ENCODE data around the gene SETDB1. TPM values are rescaled to one million over a fixed set of nuclear protein-coding genes. Genes with fewer than 3 reads are reported as not detected.
A peak's percentile ranks its signal among the peaks of the same experiment; 100 is the strongest.

The SETDB1 gene
- total RNA-seq, 1 donor from 2014 or later: 47.5 TPM

DNA sequence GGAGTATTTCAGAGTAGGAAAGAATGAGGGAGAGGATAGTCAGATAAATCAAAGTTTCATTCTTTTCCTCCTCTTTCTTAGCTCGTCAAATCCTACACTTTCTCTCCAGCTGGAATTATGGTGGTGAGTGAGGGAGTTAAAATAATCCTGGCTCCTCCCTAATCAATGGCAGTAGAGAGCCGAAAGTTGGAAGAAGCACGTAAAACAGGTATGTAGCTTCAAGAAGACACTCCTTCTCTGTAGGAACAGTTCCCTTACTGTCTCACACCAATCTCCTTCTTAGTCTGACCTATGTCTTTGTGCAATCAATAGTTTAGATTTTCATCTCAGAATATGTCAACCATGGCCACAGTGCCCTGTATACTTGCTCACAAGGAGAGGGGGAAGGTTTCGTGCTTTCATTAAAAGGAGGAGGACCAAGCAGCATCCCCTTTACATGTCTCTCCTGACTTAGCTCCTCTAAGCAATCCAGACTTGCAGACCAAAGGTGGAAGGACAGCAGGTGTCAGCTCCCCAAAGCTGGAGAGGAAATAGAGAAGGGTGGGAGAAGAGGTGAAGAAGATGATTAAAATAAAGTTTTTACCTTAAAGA is 79.7 kb downstream of the SETDB1 start:
- ATAC-seq (no peak), DNase-seq (no peak)
- peak overlapping the region; percentile 91 for H3K27ac ChIP-seq
- peaks cover 76% of the 10 kb centered on the region for H3K4me1 ChIP-seq
- peak overlapping the region; percentile 78 for H3K4me3 ChIP-seq
- no peaks in the 10 kb centered on the region for H3K27me3 ChIP-seq (ENCODE audit: low read depth)
- H3K9me3 ChIP-seq: no peaks in the 10 kb centered on the region
- TF ChIP-seq, protein P1, sequence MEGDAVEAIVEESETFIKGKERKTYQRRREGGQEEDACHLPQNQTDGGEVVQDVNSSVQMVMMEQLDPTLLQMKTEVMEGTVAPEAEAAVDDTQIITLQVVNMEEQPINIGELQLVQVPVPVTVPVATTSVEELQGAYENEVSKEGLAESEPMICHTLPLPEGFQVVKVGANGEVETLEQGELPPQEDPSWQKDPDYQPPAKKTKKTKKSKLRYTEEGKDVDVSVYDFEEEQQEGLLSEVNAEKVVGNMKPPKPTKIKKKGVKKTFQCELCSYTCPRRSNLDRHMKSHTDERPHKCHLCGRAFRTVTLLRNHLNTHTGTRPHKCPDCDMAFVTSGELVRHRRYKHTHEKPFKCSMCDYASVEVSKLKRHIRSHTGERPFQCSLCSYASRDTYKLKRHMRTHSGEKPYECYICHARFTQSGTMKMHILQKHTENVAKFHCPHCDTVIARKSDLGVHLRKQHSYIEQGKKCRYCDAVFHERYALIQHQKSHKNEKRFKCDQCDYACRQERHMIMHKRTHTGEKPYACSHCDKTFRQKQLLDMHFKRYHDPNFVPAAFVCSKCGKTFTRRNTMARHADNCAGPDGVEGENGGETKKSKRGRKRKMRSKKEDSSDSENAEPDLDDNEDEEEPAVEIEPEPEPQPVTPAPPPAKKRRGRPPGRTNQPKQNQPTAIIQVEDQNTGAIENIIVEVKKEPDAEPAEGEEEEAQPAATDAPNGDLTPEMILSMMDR (IDR thresholded peaks at IDR 0.05): no peak
- intact Hi-C loops (cut with DNase I): no loop called here
- H3K36me3 ChIP-seq: peaks cover 16% of the 10 kb centered on the region

DNA sequence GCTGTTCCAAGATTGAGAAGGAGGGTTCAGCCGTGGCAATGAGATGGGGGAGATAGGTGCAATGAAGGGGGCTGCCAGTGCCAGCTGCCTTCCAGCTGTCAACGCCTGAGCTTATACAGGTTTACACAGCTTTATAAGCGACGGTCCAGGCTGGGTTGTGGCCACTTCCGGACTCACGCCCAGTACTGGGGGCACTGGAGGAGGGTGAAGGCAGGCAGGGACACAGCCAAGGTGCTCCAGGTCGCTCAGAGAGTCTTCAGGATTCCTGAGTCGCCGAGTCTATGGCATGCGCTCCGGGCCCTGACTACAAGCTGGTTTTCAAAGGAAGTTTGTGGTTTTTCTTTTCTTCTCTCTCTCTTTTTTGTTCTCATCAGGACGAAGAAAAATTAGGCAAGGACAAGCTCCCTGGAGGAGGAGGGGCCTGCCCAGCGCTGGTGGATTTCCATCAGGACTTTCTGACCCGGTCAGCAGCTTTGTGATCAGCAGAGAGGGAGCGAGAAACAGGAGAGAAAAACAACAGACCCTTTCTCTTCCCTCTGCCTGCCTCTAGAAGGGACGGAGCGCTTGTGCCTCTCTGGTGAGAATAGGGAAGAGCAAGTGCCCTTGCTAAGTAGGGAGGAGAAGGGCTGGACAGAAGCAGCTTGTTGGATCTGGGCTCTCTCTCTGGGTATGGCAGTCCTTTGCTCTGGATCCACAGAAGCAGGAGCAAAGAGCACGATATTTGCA is 80.3 kb downstream of the SETDB1 start, which contains the start of gene MINDY1:
TSS of gene MINDY1 (minus strand) at position 576 of the 726 bp plus-strand sequence. CDS start 4,285 bp downstream, outside the sequence.
- intact Hi-C loops (cut with DNase I): no loop called here
- DNase-seq (peak; percentile 73), ATAC-seq (peak; percentile 68 to 70)
- Histone ChIP-seq H3K4me3 (peak within 1 kb of the TSS; percentile 78), H3K27ac (peak within 1 kb of the TSS; percentile 91), H3K4me1 (peaks cover 79% of the 10 kb centered on the region), H3K36me3 (peaks cover 10% of the 10 kb centered on the region), H3K27me3 (ENCODE audit: low read depth) (no peaks in the 10 kb centered on the region), H3K9me3 (no peaks in the 10 kb centered on the region)
- TF ChIP-seq, protein P1 (IDR thresholded peaks at IDR 0.05): peak; percentile 55

DNA sequence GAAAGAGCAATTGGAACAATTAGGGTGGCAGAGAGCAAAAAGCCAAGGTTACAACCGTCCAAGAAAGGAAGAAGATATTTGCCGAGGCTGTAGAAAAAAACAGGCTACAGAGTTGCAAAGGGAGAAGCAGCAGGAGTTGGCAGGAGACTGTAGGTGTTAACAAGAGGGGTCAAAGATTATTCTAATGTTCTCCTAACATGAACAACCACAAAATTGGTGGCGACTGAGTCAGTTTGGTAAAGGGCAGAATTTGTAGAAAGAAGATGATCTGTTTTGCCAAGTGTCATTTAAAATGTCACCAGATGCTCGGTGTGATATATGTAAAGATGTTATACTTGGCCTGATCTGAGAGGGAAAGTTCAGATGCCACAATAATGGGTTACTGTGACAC is 81.7 kb downstream of the SETDB1 start:
- DNase-seq (no peak), ATAC-seq (no peak)
- H3K36me3 ChIP-seq: no peaks in the 10 kb centered on the region
- peak overlapping the region; percentile 91 for H3K27ac ChIP-seq
- no peaks in the 10 kb centered on the region for H3K9me3 ChIP-seq
- intact Hi-C loops (cut with DNase I): no loop called here
- no peaks in the 10 kb centered on the region for H3K27me3 ChIP-seq (ENCODE audit: low read depth)
- peak overlapping the region; percentile 78 for H3K4me3 ChIP-seq
- TF ChIP-seq, protein P1 (IDR thresholded peaks at IDR 0.05): no peak
- H3K4me1 ChIP-seq: peaks cover 80% of the 10 kb centered on the region

DNA sequence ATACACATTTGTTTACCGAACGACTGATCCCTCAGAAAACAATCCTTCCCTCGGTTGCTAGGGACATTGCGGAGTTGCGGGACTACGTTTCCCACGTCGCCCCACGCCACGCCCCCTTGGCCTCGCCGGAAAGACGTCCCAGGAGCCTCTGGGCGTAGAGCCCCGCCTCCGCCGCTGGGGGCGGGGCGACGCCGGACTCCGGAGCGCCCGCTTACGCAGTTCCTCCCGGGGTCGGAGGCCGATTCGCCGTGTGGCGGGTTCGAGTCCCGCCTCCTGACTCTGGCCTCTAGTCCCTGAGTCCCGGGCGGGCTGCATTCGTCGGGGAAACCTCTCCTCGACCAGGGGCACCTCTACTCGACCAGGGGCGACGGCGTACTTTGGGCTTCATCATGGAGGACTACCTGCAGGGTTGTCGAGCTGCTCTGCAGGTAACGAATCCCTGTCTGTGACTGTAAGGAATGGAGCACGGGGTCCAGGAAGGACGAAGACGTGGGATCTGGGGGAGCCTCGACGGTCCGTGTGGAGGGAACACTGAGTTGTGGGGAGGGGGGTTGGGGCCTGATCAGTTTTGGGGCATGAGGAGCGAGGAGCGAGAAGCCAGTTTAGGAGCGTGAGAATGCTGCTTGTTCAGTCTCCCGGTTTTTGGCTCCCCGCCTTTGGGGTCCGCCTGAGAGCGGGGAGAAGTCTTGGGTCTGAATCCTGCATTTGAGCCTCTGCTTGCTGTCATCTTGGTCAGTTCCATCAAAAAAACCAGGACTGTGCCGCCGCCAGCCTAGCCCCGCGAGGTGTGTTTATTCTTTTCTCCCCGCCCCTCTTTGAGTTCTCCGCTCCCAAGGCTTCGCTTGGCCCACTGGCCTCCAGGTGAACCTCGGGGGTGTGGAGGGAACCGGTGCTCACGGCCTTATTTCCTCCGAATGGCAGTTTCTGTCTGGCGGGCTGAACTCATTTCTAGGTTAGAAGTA is 82.4 kb downstream of the SETDB1 start, which contains the start of gene PRUNE1:
TSS of gene PRUNE1 (plus strand) at position 206 of the 962 bp plus-strand sequence. CDS start at position 390, 184 bp downstream.
- peak within 1 kb of the TSS; percentile 78 for H3K4me3 ChIP-seq
- no peaks in the 10 kb centered on the region for H3K36me3 ChIP-seq
- DNase-seq (peak; percentile 99), ATAC-seq (peak; percentile 95 to 97)
- no peaks in the 10 kb centered on the region for H3K27me3 ChIP-seq (ENCODE audit: low read depth)
- TF ChIP-seq, protein P1 (IDR thresholded peaks at IDR 0.05): no peak
- H3K9me3 ChIP-seq: no peaks in the 10 kb centered on the region
- H3K4me1 ChIP-seq: peaks cover 80% of the 10 kb centered on the region
- peak within 1 kb of the TSS; percentile 91 for H3K27ac ChIP-seq
- intact Hi-C loops (cut with DNase I): no loop called here

DNA sequence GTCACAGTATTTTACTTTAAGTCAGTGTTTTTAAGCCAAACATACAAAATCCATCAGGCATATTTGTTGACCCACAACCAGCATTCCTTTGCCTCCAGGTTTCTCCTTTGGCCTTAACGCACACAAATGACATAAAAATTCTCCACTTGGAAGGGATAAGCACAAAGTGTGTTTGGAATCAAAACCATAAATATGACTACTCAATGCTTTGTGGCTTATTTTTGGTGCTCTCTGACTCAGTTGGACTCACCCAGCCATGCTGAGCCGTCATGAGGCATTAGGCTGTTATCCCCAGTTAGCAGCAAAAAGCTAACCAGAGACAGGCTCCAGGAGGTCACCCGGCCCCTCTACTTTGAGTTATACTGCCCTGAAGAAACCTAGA is 83.0 kb downstream of the SETDB1 start:
- Histone ChIP-seq H3K27ac (peak overlapping the region; percentile 91), H3K36me3 (no peaks in the 10 kb centered on the region), H3K4me1 (peaks cover 78% of the 10 kb centered on the region), H3K27me3 (ENCODE audit: low read depth) (no peaks in the 10 kb centered on the region), H3K4me3 (peak overlapping the region; percentile 78), H3K9me3 (no peaks in the 10 kb centered on the region)
- ATAC-seq: no peak
- TF ChIP-seq, protein P1 (IDR thresholded peaks at IDR 0.05): no peak
- DNase-seq: no peak
- intact Hi-C loops (cut with DNase I): no loop called here
